ENCODE results near the gene CACNA2D2. TPM values are rescaled to one million over a fixed set of nuclear protein-coding genes. Genes with fewer than 3 reads are reported as not detected.

The CACNA2D2 gene
- total and polyA plus RNA-seq, 7 donors: 0.14 to 1.6 (median 0.83) TPM

DNA sequence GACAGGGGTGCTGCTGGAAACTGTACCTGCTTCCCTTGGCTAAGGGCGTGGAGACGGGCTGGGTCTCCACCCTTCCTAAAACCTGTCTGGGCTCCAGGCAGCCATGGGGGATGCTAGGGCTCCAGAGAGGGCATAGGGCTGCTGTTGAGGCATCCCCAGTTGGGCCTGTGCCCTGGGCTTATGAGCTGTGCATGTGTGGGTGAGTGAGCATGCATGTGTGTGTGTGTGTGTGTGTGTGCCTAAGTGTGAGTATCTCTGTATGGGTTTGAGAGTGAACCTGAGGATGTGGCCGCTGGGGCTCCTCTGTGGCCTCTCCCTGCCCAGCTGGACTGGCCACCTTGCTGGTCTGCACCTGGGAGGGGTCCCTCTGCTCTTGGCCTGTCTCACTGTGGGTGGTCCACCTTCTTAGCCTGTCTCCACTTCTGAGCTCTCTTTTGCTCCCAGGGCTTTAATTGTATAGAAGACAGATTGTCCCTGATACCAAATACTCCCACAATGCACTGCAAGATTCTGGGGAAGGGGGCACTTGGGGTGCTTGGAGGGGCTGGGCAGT lies 132.2 kb downstream of the CACNA2D2 start:
- 80 to 93% (median 84%) methylated on average over 3 of the region's 3 CpGs for WGBS, 3 donors
- DNase-seq: no peak
- Histone ChIP-seq H3K4me1 (no peaks in the 10 kb centered on the region), H3K27me3 (ENCODE audit: insufficient read depth in 3 of 3, low read length in 2 of 3) (peaks cover 0 to 3% (median 0%) of the 10 kb centered on the region in 3 donors), H3K9me3 (no peaks in the 10 kb centered on the region), H3K36me3 (ENCODE audit: insufficient read depth in 1 of 2, low read depth in 1 of 2) (no peaks in the 10 kb centered on the region), H3K27ac (no peak overlapping the region), H3K4me3 (no peak overlapping the region)
- intact Hi-C loops (cut with DNase I): no loop called here
- ATAC-seq: no peak
- TF ChIP-seq, protein P1, sequence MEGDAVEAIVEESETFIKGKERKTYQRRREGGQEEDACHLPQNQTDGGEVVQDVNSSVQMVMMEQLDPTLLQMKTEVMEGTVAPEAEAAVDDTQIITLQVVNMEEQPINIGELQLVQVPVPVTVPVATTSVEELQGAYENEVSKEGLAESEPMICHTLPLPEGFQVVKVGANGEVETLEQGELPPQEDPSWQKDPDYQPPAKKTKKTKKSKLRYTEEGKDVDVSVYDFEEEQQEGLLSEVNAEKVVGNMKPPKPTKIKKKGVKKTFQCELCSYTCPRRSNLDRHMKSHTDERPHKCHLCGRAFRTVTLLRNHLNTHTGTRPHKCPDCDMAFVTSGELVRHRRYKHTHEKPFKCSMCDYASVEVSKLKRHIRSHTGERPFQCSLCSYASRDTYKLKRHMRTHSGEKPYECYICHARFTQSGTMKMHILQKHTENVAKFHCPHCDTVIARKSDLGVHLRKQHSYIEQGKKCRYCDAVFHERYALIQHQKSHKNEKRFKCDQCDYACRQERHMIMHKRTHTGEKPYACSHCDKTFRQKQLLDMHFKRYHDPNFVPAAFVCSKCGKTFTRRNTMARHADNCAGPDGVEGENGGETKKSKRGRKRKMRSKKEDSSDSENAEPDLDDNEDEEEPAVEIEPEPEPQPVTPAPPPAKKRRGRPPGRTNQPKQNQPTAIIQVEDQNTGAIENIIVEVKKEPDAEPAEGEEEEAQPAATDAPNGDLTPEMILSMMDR (IDR thresholded peaks at IDR 0.05): no peak

DNA sequence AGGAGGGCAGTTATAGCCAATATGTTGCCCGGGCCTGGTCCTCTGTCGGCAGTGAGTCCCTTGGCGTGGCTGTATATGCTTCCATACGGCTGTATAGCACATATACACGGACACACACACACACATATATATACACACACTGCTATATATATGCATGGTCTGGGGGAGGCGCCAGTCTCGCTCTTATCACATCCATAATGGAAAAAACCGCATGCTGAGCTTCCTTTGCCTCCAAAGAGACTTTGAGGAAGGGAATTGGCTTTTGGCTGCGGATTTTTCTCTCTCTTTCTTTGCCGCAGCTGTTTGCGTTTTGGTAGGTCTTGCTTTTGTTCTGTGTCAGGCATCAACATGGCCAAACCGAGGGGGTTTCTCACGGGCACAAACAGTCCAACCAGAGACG lies 132.8 kb downstream of the CACNA2D2 start:
- no peaks in the 10 kb centered on the region for H3K9me3 ChIP-seq
- no peak for ATAC-seq
- no peak overlapping the region for H3K4me3 ChIP-seq
- TF ChIP-seq, protein P1 (IDR thresholded peaks at IDR 0.05): no peak
- DNase-seq: no peak
- WGBS, 3 donors: 47 to 65% (median 58%) methylated on average over 14 of the region's 14 CpGs
- H3K4me1 ChIP-seq: no peaks in the 10 kb centered on the region
- no peak overlapping the region for H3K27ac ChIP-seq
- intact Hi-C loops (cut with DNase I): no loop called here
- no peaks in the 10 kb centered on the region for H3K36me3 ChIP-seq (ENCODE audit: insufficient read depth in 1 of 2, low read depth in 1 of 2)
- H3K27me3 ChIP-seq (ENCODE audit: insufficient read depth in 3 of 3, low read length in 2 of 3): peaks cover 0 to 3% (median 0%) of the 10 kb centered on the region in 3 donors

DNA sequence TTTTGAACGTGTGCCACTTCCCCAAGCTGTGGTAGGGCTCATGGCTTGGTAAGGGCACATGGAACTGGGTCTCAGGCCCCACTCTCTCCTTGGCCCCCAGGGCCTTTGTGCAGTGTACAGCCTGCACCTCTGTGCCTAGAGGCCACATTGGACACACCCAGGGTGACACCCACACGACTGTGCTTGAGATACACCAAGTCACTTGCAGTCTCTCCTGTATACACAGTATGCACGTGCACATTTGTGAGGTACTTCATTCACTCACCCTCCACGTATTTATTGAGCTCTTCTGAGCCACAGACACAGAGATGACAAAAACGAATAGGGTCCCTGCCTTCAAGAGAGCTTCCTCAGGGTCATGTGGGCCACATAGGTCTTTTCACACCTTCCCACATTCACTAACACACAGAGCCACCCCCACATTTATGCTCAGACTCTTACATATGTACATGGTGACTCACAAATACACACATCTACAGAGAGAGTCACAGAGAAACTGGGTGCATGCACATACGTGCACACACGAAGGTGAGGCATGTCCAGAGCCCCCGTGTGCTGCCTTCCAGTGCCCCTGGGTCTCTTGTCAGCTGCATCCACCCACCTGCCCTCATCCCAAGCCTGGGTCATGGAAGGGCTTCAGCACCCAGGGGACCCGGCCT lies 134.3 kb downstream of the CACNA2D2 start:
- WGBS, 3 donors: 81 to 83% (median 83%) methylated on average over 9 of the region's 9 CpGs
- Histone ChIP-seq H3K4me1 (no peaks in the 10 kb centered on the region), H3K9me3 (no peaks in the 10 kb centered on the region), H3K36me3 (ENCODE audit: insufficient read depth in 1 of 2, low read depth in 1 of 2) (no peaks in the 10 kb centered on the region), H3K27ac (no peak overlapping the region), H3K27me3 (ENCODE audit: insufficient read depth in 3 of 3, low read length in 2 of 3) (peaks cover 0 to 3% (median 0%) of the 10 kb centered on the region in 3 donors), H3K4me3 (no peak overlapping the region)
- ATAC-seq: no peak
- DNase-seq: no peak
- intact Hi-C loops (cut with DNase I): loop anchor here in 1 of 2 donors (5.0 kb wide), 1 partner anchor 168 kb away; no protein-coding TSS in a partner anchor
- TF ChIP-seq, protein P1 (IDR thresholded peaks at IDR 0.05): no peak

DNA sequence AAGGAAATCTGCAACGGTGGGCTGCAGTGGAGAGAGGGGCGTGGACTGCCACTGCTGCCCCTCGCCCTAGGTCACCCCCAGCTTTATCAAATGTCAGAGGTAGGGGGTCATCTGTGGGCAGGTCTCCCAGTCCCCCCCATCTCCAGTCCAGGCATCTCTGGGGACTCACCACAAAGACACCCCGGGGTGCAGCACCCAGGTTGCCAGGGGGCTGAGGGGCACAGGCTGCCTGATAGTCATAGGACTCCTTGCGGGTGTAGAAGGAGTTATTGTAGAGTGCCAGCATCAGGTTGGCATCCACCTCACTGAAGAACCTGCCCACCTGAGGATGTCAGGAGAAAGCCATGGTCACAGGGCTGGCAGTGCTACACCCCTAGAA lies 137.6 kb downstream of the CACNA2D2 start:
- no peaks in the 10 kb centered on the region for H3K4me1 ChIP-seq
- no peaks in the 10 kb centered on the region for H3K9me3 ChIP-seq

More for the DNA sequence above, 137.6 kb downstream of the CACNA2D2 start:
- Histone ChIP-seq H3K36me3 (ENCODE audit: insufficient read depth in 1 of 2, low read depth in 1 of 2) (no peaks in the 10 kb centered on the region), H3K27me3 (ENCODE audit: insufficient read depth in 3 of 3, low read length in 2 of 3) (peaks cover 0 to 3% (median 0%) of the 10 kb centered on the region in 3 donors), H3K4me3 (no peak overlapping the region), H3K27ac (no peak overlapping the region)
- TF ChIP-seq, protein P1 (IDR thresholded peaks at IDR 0.05): no peak
- DNase-seq: no peak
- 87 to 97% (median 87%) methylated on average over 5 of the region's 5 CpGs for WGBS, 3 donors
- ATAC-seq: no peak
- intact Hi-C loops (cut with DNase I): loop anchor here in 1 of 2 donors (5.0 kb wide), 1 partner anchor 171 kb away; no protein-coding TSS in a partner anchor

Data from psoas muscle (tissue), 8 donors.